Measurements from ENCODE around the gene CORO1C.
A peak's percentile ranks its signal among the peaks of the same experiment; 100 is the strongest.
"Not testable (repeated sequence)": the region's sequence is repeated elsewhere in the genome, so short reads cannot be mapped to it uniquely, and the experiment has no call there.

Gene CORO1C

GRCh38 chr12:108734200-108734906 is 3.0 kb upstream of the CORO1C start:
- no peak for DNase-seq
- peak overlapping the region; percentile 7 for H3K27ac ChIP-seq (ENCODE audit: insufficient read depth, low read length, poor library complexity, severe bottlenecking)

GRCh38 chr12:108733230-108733531 is 1.9 kb upstream of the CORO1C start:
- H3K27ac ChIP-seq (ENCODE audit: insufficient read depth, low read length, poor library complexity, severe bottlenecking); H3K27me3 ChIP-seq (replicated peaks; ENCODE audit: control insufficient read depth, insufficient read depth, low read length, poor library complexity, severe bottlenecking); DNase-seq; H3K9me3 ChIP-seq (ENCODE audit: control insufficient read depth, low read length); H3K36me3 ChIP-seq (ENCODE audit: control insufficient read depth, insufficient read depth, low read length); H3K4me3 ChIP-seq (ENCODE audit: insufficient read depth, low read depth, low read length, poor library complexity, severe bottlenecking); H3K4me1 ChIP-seq (ENCODE audit: control insufficient read depth, insufficient read depth, low read length, poor library complexity, severe bottlenecking): not testable (repeated sequence)

More at GRCh38 chr12:108734200-108734906, 3.0 kb upstream of the CORO1C start:
- Histone ChIP-seq H3K27me3 (replicated peaks; ENCODE audit: control insufficient read depth, insufficient read depth, low read length, poor library complexity, severe bottlenecking) (no peaks in the 10 kb centered on the region), H3K36me3 (ENCODE audit: control insufficient read depth, insufficient read depth, low read length) (no peaks in the 10 kb centered on the region), H3K9me3 (ENCODE audit: control insufficient read depth, low read length) (no peaks in the 10 kb centered on the region), H3K4me1 (ENCODE audit: control insufficient read depth, insufficient read depth, low read length, poor library complexity, severe bottlenecking) (peaks cover 7% of the 10 kb centered on the region), H3K4me3 (ENCODE audit: insufficient read depth, low read depth, low read length, poor library complexity, severe bottlenecking) (no peak overlapping the region)

- Histone ChIP-seq H3K36me3 (ENCODE audit: control insufficient read depth, insufficient read depth, low read length) (no peaks in the 10 kb centered on the region), H3K9me3 (ENCODE audit: control insufficient read depth, low read length) (no peaks in the 10 kb centered on the region), H3K27me3 (replicated peaks; ENCODE audit: control insufficient read depth, insufficient read depth, low read length, poor library complexity, severe bottlenecking) (no peaks in the 10 kb centered on the region), H3K27ac (ENCODE audit: insufficient read depth, low read length, poor library complexity, severe bottlenecking) (peak overlapping the region; percentile 83), H3K4me1 (ENCODE audit: control insufficient read depth, insufficient read depth, low read length, poor library complexity, severe bottlenecking) (peaks cover 7% of the 10 kb centered on the region), H3K4me3 (ENCODE audit: insufficient read depth, low read depth, low read length, poor library complexity, severe bottlenecking) (peak overlapping the region; percentile 65)
- DNase-seq = no peak
Observed at GRCh38 chr12:108732489-108733229, 1.3 kb upstream of the CORO1C start.

GRCh38 chr12:108731866-108732461 is 646 bp upstream of the CORO1C start:
- no peaks in the 10 kb centered on the region for H3K9me3 ChIP-seq (ENCODE audit: control insufficient read depth, low read length)
- no peaks in the 10 kb centered on the region for H3K27me3 ChIP-seq (replicated peaks; ENCODE audit: control insufficient read depth, insufficient read depth, low read length, poor library complexity, severe bottlenecking)
- peak overlapping the region; percentile 65 for H3K4me3 ChIP-seq (ENCODE audit: insufficient read depth, low read depth, low read length, poor library complexity, severe bottlenecking)
- H3K27ac ChIP-seq (ENCODE audit: insufficient read depth, low read length, poor library complexity, severe bottlenecking) = peak overlapping the region; percentile 83
- H3K36me3 ChIP-seq (ENCODE audit: control insufficient read depth, insufficient read depth, low read length) = no peaks in the 10 kb centered on the region
- H3K4me1 ChIP-seq (ENCODE audit: control insufficient read depth, insufficient read depth, low read length, poor library complexity, severe bottlenecking) = peaks cover 7% of the 10 kb centered on the region
- DNase-seq = peak; percentile 94 to 98 (median 97)

- Histone ChIP-seq H3K4me1 (ENCODE audit: control insufficient read depth, insufficient read depth, low read length, poor library complexity, severe bottlenecking) (peaks cover 7% of the 10 kb centered on the region), H3K4me3 (ENCODE audit: insufficient read depth, low read depth, low read length, poor library complexity, severe bottlenecking) (peak overlapping the region; percentile 80), H3K27ac (ENCODE audit: insufficient read depth, low read length, poor library complexity, severe bottlenecking) (peak overlapping the region; percentile 44), H3K27me3 (replicated peaks; ENCODE audit: control insufficient read depth, insufficient read depth, low read length, poor library complexity, severe bottlenecking) (no peaks in the 10 kb centered on the region), H3K9me3 (ENCODE audit: control insufficient read depth, low read length) (no peaks in the 10 kb centered on the region), H3K36me3 (ENCODE audit: control insufficient read depth, insufficient read depth, low read length) (no peaks in the 10 kb centered on the region)
- peak in 2 of 3 donors; percentile 4 to 7 for DNase-seq
Observed at GRCh38 chr12:108730365-108731104, 783 bp downstream of the CORO1C start.

- DNase-seq = no peak
- Histone ChIP-seq H3K4me1 (ENCODE audit: control insufficient read depth, insufficient read depth, low read length, poor library complexity, severe bottlenecking) (peaks cover 7% of the 10 kb centered on the region), H3K36me3 (ENCODE audit: control insufficient read depth, insufficient read depth, low read length) (no peaks in the 10 kb centered on the region), H3K4me3 (ENCODE audit: insufficient read depth, low read depth, low read length, poor library complexity, severe bottlenecking) (peak overlapping the region; percentile 80), H3K27me3 (replicated peaks; ENCODE audit: control insufficient read depth, insufficient read depth, low read length, poor library complexity, severe bottlenecking) (no peaks in the 10 kb centered on the region), H3K27ac (ENCODE audit: insufficient read depth, low read length, poor library complexity, severe bottlenecking) (peak overlapping the region; percentile 43), H3K9me3 (ENCODE audit: control insufficient read depth, low read length) (no peaks in the 10 kb centered on the region)
Observed at GRCh38 chr12:108729612-108730364, 1.5 kb downstream of the CORO1C start.

- no peaks in the 10 kb centered on the region for H3K36me3 ChIP-seq (ENCODE audit: control insufficient read depth, insufficient read depth, low read length)
- H3K4me1 ChIP-seq (ENCODE audit: control insufficient read depth, insufficient read depth, low read length, poor library complexity, severe bottlenecking) = peaks cover 7% of the 10 kb centered on the region
- no peaks in the 10 kb centered on the region for H3K27me3 ChIP-seq (replicated peaks; ENCODE audit: control insufficient read depth, insufficient read depth, low read length, poor library complexity, severe bottlenecking)
- DNase-seq = no peak
- H3K4me3 ChIP-seq (ENCODE audit: insufficient read depth, low read depth, low read length, poor library complexity, severe bottlenecking) = no peak overlapping the region
- no peaks in the 10 kb centered on the region for H3K9me3 ChIP-seq (ENCODE audit: control insufficient read depth, low read length)
- no peak overlapping the region for H3K27ac ChIP-seq (ENCODE audit: insufficient read depth, low read length, poor library complexity, severe bottlenecking)
Observed at GRCh38 chr12:108728820-108729611, 2.3 kb downstream of the CORO1C start.

GRCh38 chr12:108727868-108728735 is 3.2 kb downstream of the CORO1C start:
- no peak for DNase-seq
- Histone ChIP-seq H3K36me3 (ENCODE audit: control insufficient read depth, insufficient read depth, low read length) (no peaks in the 10 kb centered on the region), H3K27me3 (replicated peaks; ENCODE audit: control insufficient read depth, insufficient read depth, low read length, poor library complexity, severe bottlenecking) (no peaks in the 10 kb centered on the region), H3K9me3 (ENCODE audit: control insufficient read depth, low read length) (no peaks in the 10 kb centered on the region), H3K4me3 (ENCODE audit: insufficient read depth, low read depth, low read length, poor library complexity, severe bottlenecking) (no peak overlapping the region), H3K27ac (ENCODE audit: insufficient read depth, low read length, poor library complexity, severe bottlenecking) (no peak overlapping the region), H3K4me1 (ENCODE audit: control insufficient read depth, insufficient read depth, low read length, poor library complexity, severe bottlenecking) (peaks cover 7% of the 10 kb centered on the region)

Measured in effector memory CD4-positive, alpha-beta T cell (primary cell).